Peyer's patch (tissue), 4 donors: ENCODE results near the gene CHD5. TPM values are rescaled to one million over a fixed set of nuclear protein-coding genes. Genes with fewer than 3 reads are reported as not detected.

ENCODE experiments used
- DNase-seq, 3 donors: peaks; one replicate each; pipeline ENCODE4 v3.0.0-alpha.2; 2017 to 2019
- H3K27ac ChIP-seq, 4 donors: fragments of 200-600 bp; sonication (generic); one replicate each; pipeline ENCODE4 v1.5.1; 2016 to 2019
- H3K27me3 ChIP-seq, 2 donors: fragments of 200-600 bp; sonication (generic); one replicate each; pipeline ENCODE4 v1.5.1; 2019
- H3K36me3 ChIP-seq, 3 donors: fragments of 200-600 bp; sonication (generic); one replicate each; pipeline ENCODE4 v1.5.1; 2016 to 2019
- H3K4me1 ChIP-seq, 4 donors: fragments of 200-600 bp; sonication (generic); one replicate each; pipeline ENCODE4 v1.5.1; 2016 to 2019
- H3K4me3 ChIP-seq, 4 donors: fragments of 200-600 bp; sonication (generic); 1 replicate in 3 of 4; 2 replicates in 1 of 4; pipeline ENCODE4 v1.5.1; 2016 to 2019; ENCODE audit warnings: mild to moderate bottlenecking in 1 of 4
- H3K9me3 ChIP-seq, 4 donors: fragments of 200-600 bp; sonication (generic); one replicate each; pipeline ENCODE4 v1.5.1; 2016 to 2019; ENCODE audit warnings: mild to moderate bottlenecking in 1 of 4
- CTCF ChIP-seq, 6 experiments: fragments of 450-650 bp in 4 of 6; fragments of 200-600 bp in 2 of 6; sonication (generic) in 1 of 6; IDR thresholded peaks; one replicate each; pipeline ENCODE4 v1.5.1; 2017 to 2019; ENCODE audit warnings: antibody characterized with exemption in 6 of 6, mild to moderate bottlenecking in 3 of 6, moderate library complexity in 1 of 6
- POLR2A ChIP-seq, 2 donors: fragments of 450-650 bp; IDR thresholded peaks; one replicate each; pipeline ENCODE4 v1.5.1; 2017; ENCODE audit warnings: antibody characterized with exemption in 2 of 2, mild to moderate bottlenecking in 2 of 2, moderate library complexity in 2 of 2
- total RNA-seq, 4 donors: library from RNA; depleted of rRNA; stranded (reverse); fragments of >200 nt; gene quantifications; one replicate each; pipeline ENCODE4 v1.1.0, GENCODE V29; 2016

CHD5 gene
- total RNA-seq, 4 donors from 2014 or later = under 0.01 to 0.66 (median 0.22) TPM

DNA sequence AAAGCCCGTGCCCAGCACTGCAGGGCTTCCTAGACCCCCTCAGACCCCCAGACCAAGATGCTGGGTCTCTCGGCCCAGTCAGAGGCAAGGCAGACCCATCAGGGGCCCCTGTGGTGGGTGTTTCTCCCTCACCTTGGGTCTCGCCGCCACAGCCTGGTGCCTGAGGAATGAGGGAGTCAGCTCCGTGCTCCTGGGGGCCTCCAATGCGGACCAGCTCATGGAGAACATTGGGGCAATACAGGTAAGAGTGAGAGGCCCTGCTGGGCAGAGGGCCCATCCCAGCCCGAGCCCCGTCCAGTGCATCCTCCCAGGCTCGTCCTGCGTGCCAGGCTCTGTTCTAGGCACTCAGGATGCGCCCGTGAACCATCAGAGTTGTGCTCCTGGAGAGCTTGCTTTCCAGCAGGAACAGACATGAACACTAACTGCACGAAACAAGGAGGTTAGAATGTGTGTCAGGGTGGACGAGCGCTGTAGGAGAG, 83.0 kb downstream of the CHD5 start:
- no peak overlapping the region for H3K4me3 ChIP-seq
- no peaks in the 10 kb centered on the region for H3K36me3 ChIP-seq
- no peak for TF ChIP-seq POLR2A (IDR thresholded peaks at IDR 0.05)
- no peaks in the 10 kb centered on the region for H3K4me1 ChIP-seq
- H3K27ac ChIP-seq = no peak overlapping the region
- no peaks in the 10 kb centered on the region for H3K9me3 ChIP-seq
- peak in 1 of 3 donors; percentile 40 for DNase-seq
- no peaks in the 10 kb centered on the region for H3K27me3 ChIP-seq

DNA sequence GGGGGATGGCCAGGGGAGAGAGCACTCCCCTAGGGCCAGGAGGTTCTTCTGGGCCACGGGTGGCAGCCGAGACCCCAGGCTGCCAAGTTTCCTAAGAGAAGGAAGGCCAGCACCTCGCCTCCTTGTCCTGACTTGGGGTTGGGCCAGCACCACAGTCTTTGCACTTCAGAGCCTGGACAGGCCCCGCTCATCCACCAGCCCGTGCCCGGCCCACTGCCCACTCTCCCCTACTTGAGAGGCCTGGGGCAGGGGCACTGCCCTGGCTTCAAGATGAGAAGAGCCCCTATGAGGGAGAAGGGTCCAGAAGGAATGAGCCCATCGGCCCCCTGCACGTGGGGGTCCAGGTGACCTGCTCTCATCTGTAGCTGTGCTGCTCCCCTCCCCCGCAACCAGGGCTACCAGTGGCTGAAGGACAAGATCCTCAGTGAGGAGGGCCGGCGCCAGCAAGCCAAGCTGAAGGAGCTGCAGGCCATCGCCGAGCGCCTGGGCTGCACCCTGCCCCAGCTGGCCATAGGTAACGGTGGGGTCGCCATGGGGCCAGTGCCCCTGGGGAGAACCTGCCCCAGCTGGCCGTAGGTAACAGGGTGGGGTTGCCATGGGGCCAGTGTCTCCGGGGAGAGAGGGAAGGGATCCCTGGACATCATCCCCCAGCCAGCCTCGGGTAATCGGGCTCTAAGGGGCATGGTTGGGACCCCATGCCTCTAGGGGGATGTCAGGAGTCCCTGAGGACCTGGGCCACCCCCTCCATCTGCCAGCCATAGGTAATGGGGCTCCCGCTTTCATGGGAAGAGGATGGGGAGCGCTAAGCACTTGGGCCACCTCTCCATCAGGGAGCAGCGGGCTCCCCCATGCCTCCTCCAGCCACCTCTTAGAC, 83.6 kb downstream of the CHD5 start:
- H3K36me3 ChIP-seq = no peaks in the 10 kb centered on the region
- H3K27me3 ChIP-seq = no peaks in the 10 kb centered on the region
- DNase-seq = peak in 1 of 3 donors; percentile 34
- no peak overlapping the region for H3K27ac ChIP-seq
- H3K4me3 ChIP-seq = no peak overlapping the region
- TF ChIP-seq CTCF (IDR thresholded peaks at IDR 0.05) (no peak), POLR2A (IDR thresholded peaks at IDR 0.05) (no peak)
- H3K4me1 ChIP-seq = no peaks in the 10 kb centered on the region
- no peaks in the 10 kb centered on the region for H3K9me3 ChIP-seq

- H3K4me1 ChIP-seq = no peaks in the 10 kb centered on the region
- H3K9me3 ChIP-seq = no peaks in the 10 kb centered on the region
- H3K27ac ChIP-seq = no peak overlapping the region
- no peaks in the 10 kb centered on the region for H3K27me3 ChIP-seq
- peak in 1 of 3 donors; percentile 30 for DNase-seq
- TF ChIP-seq CTCF (IDR thresholded peaks at IDR 0.05) = no peak
- no peak for TF ChIP-seq POLR2A (IDR thresholded peaks at IDR 0.05)
- H3K4me3 ChIP-seq = no peak overlapping the region
- no peaks in the 10 kb centered on the region for H3K36me3 ChIP-seq
Measured at GRCh38 chr1:6095511-6096242, 84.4 kb downstream of the CHD5 start.

- H3K36me3 ChIP-seq = no peaks in the 10 kb centered on the region
Measured at GRCh38 chr1:6094801-6095505, 85.2 kb downstream of the CHD5 start.

DNA sequence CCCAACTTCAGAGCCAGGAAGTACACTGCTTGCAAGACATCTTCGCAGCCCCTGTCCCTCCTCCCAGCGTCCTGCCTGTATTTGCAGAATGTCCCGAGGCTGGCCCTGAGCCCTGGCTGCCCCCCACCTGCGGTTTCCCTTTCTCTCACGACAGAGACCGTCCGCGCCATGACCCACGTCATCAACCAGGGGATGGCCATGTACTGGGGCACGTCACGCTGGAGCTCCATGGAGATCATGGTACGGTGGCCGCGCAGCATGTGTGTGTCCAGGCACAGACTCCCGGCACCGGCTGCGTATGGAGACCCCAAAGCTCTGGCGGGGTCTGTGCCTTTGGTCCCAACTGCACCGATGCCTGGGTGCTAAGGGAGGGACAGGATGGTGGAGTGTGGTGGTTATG, 85.9 kb downstream of the CHD5 start:
- DNase-seq = no peak
- Histone ChIP-seq H3K4me3 (no peak overlapping the region), H3K36me3 (no peaks in the 10 kb centered on the region), H3K27me3 (no peaks in the 10 kb centered on the region), H3K27ac (no peak overlapping the region), H3K4me1 (no peaks in the 10 kb centered on the region), H3K9me3 (no peaks in the 10 kb centered on the region)
- no peak for TF ChIP-seq CTCF (IDR thresholded peaks at IDR 0.05)
- TF ChIP-seq POLR2A (IDR thresholded peaks at IDR 0.05) = no peak

More at GRCh38 chr1:6094801-6095505, 85.2 kb downstream of the CHD5 start:
- no peak for TF ChIP-seq POLR2A (IDR thresholded peaks at IDR 0.05)
- no peak for TF ChIP-seq CTCF (IDR thresholded peaks at IDR 0.05)
- Histone ChIP-seq H3K27me3 (no peaks in the 10 kb centered on the region), H3K9me3 (no peaks in the 10 kb centered on the region), H3K4me1 (no peaks in the 10 kb centered on the region), H3K4me3 (no peak overlapping the region), H3K27ac (no peak overlapping the region)
- peak in 1 of 3 donors; percentile 34 for DNase-seq
